D721Med (cell line): ENCODE results near the gene ZP3.
A peak's percentile ranks its signal among the peaks of the same experiment; 100 is the strongest.
"Not testable (repeated sequence)": the region's sequence is repeated elsewhere in the genome, so short reads cannot be mapped to it uniquely, and the experiment has no call there.

Experiments
- DNase-seq: peaks from one replicate; pipeline ENCODE4 v3.0.0; 2011; ENCODE audit warnings: low spot score; ENCODE audit not compliant: insufficient read length
- FAIRE-seq: peaks from 2 replicates; lab custom pipeline; 2011; peaks lifted over from hg19 to GRCh38; lab: Jason Lieb, UNC
- TF ChIP-seq, protein P1 (sequence below): IDR thresholded peaks from 2 replicates; pipeline ENCODE4 v1.5.1; 2012; ENCODE audit warnings: mild to moderate bottlenecking, control low read depth; ENCODE audit not compliant: insufficient read depth; ENCODE audit errors: missing control alignments

The ZP3 gene

DNA sequence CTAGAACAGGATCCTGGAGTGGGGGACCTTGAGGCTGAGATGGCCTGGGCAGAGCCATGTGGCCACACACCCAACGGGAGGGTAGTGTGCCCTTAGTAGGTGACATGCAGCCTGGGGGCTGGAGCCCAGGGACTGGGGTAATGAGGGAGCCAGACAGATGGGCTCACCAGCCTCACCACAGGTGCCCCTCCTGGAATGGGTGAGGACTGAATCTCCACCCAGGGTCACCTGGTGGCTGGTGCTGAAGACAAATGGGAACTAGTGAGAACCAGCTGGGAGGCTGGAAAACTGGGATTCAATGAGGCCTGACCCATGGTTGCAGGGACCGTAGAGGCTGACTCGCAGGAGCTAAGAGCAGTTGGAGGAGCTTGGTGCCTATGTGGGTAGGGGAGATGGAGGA is 6.1 kb downstream of the ZP3 start:
- no peak for FAIRE-seq
- TF ChIP-seq, protein P1, sequence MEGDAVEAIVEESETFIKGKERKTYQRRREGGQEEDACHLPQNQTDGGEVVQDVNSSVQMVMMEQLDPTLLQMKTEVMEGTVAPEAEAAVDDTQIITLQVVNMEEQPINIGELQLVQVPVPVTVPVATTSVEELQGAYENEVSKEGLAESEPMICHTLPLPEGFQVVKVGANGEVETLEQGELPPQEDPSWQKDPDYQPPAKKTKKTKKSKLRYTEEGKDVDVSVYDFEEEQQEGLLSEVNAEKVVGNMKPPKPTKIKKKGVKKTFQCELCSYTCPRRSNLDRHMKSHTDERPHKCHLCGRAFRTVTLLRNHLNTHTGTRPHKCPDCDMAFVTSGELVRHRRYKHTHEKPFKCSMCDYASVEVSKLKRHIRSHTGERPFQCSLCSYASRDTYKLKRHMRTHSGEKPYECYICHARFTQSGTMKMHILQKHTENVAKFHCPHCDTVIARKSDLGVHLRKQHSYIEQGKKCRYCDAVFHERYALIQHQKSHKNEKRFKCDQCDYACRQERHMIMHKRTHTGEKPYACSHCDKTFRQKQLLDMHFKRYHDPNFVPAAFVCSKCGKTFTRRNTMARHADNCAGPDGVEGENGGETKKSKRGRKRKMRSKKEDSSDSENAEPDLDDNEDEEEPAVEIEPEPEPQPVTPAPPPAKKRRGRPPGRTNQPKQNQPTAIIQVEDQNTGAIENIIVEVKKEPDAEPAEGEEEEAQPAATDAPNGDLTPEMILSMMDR, result no peak
- no peak for DNase-seq

DNA sequence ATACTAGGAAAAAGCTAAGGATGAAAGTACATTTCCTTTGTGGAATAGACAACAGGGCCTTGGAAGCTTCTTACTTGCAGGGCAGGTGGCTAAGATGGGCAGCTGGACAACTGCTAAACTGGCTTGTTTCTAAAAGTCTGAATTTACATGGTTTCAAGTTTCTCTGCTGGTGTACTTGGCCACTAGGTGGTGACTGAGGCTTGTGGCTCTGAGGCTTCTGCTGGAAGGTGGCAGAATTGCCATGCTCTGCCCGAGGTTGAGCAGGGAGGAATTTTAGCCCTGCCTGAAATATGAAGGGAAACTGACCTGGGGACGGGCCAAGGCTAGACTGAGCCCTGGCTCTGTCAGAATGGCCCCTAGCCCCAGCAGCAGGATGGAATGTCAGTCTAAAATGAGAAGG is 13.1 kb downstream of the ZP3 start:
- not testable (repeated sequence) for FAIRE-seq
- TF ChIP-seq, protein P1, result peak; percentile 64

DNA sequence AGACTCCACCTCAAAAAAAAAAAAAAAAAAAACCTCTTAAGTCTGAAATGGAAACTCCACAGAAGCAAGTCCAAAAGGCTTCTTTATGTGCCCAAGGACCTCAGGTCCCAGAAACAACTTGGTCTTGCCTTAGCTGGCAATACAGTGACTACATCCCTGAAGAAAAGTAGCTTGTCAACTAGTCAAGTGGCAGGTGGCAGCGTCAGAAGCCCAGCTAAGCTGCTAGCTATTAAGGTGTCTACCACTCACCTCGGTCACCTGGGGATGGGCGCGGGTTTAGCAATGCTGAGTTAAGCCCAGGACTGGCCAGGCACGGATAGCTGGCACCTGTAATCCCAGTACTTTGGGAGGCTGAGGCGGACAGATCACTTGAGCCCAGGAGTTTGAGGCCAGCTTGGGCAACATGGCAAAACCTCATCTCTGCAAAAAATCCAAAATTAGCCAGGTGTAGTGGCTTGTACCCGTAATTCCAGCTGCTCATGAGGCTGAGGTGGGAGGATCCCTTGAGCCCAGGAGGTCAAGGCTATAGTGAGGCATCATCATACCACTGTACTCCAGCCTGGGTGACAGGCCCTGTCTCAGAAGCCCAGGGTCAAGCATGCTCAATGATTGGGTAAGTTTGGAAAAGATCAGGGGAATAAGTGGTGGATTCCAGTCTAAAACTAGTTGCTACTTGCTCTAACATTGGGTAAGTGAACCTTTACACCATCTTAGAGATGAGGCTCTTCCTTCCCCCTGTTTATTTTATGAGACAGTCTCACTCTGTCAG is 14.6 kb downstream of the ZP3 start:
- FAIRE-seq, result not testable (repeated sequence)

More for the DNA sequence above, 13.1 kb downstream of the ZP3 start:
- DNase-seq, result not testable (repeated sequence)

DNA sequence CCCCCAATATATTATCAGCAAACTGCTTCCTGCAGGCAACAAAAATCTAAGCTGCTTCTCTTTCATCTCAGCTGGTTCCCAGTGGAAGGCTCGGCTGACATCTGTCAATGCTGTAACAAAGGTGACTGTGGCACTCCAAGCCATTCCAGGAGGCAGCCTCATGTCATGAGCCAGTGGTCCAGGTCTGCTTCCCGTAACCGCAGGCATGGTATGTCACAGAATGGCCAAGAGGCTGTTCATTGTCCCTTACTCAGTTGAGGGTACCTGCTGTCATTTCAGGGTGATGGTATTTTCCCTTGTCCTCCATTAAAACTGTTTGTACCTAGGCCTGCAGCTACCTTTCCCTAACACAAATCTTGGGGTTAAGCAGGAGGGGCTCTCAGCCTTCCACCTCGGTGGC is 15.7 kb downstream of the ZP3 start:
- FAIRE-seq, DNase-seq: not testable (repeated sequence)

More for the DNA sequence above, 14.6 kb downstream of the ZP3 start:
- DNase-seq, result not testable (repeated sequence)

DNA sequence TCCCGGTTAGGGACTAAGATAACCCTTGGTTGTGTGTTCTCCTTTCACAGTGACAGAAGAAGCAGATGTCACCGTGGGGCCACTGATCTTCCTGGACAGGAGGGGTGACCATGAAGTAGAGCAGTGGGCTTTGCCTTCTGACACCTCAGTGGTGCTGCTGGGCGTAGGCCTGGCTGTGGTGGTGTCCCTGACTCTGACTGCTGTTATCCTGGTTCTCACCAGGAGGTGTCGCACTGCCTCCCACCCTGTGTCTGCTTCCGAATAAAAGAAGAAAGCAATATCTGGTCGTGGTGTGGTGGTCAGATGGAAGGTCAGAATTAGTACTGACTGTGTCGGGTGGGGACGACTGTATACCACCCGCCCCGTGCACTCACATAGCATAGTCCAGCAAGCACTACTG is 17.0 kb downstream of the ZP3 start:
- not testable (repeated sequence) for DNase-seq, FAIRE-seq

DNA sequence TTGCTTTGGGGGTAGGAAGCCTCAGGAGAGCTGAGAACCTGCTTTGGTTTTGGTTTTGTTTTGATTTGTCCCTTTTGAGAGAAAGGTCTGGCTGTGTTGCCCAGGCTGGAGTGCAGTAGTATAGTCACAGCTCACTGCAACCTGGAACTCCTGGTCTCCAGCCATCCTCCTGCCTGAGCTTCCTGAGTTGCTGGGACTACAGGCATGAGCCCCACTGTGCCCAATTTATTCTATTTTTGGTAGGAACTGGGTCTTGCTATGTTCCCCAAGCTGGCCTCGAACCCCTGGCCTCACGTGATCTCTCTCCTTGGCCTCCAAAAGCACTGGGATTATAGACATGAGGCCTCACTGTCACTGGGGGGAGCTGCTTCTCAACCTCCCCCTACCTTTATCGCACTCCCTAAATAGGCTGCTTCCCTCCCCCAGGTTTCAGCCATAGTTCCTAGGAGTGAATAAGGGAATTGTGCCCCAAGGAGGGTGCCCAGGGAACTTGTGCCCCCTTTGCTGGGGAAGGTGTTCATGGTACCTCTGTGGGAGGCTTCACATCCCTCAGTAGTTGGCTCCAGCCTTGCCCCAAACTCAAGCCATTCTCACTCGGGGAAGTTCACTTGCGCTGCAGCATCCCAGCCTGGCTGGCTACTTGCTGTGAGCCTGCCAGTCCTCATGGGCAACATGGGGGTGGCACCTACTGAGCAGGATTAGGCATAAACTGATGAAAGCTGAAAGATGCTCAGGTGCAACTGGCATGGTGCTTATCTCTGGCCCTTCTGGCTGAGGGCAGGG is 18.1 kb downstream of the ZP3 start:
- DNase-seq, FAIRE-seq: not testable (repeated sequence)

DNA sequence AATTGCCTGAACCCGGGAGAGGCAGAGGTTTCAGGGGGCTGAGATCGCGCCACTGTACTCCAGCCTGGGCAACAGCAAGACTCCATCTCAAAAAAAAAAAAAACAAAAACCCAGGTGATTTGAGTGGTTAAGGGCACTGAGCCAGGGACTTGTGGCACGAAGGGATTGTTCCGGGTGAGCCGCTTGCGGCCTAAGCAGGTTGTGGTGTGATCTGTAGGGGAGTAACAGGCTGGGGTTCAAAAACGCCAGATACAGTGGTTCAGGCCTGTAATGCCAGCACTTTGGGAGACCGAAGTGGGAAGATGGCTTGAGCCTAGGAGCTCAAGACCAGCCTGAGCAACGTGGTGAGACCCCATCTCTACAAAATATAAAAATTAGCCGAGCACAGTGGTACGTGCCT is 19.1 kb downstream of the ZP3 start:
- DNase-seq, FAIRE-seq: not testable (repeated sequence)

DNA sequence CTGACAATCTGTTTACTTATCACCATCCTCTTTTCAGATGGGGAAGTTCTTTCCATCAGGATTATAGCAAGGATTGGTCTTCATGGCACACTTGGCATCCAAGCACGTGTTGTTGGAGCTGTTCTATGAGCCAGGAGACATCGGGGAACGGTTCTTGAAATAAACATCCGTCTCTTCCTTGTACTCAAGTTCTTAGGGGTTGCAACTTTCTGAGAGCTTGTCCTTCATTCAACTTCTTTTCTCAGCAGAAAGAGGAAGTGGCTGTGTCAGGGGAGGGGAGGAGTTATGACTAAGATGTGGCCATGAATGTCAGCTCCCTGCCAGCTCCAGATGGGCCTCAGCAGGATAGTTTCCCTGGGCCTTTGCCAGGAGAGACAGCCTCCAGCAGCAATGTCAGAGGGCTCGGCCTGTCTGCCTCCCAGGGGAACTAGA is 20.8 kb downstream of the ZP3 start:
- not testable (repeated sequence) for DNase-seq, FAIRE-seq

DNA sequence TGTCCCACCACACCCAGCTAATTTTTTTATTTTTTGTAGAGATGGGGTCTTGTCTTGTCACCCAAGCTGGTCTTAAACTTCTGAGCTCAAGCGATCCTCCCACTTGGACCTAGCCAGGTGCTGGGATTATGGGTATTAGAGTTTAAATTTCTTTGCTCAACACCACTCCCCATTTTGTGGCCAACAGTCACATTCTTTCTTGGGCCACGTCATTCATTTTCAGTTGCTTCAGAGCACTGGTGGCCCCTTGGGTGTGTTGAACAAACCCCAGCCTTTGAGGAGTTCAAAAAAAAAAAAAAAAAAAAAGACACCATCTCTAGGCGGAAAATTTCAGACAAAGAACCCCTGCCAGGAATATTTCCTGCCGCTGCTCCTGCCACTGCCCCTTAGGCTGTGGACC is 32.3 kb downstream of the ZP3 start:
- FAIRE-seq, DNase-seq: not testable (repeated sequence)

DNA sequence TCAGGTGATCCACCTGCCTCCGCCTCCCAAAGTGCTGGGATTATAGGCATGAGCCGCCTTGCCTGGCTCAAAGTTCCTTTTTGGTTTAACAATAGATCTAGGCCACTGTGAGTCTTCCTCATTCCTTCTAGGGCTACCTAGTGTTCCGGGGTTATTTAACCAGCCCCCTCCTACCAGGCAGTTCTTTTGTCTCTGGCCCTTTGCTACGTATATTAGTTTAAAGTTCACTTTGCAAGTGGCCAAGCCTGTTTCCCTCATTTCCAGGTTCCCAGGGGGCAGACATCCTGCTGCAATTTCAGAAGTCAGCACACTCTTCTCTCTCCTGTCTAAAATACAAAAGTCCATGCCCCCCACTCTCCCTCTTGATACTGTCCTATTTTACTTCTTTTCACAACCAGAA is 33.8 kb downstream of the ZP3 start:
- FAIRE-seq, DNase-seq: not testable (repeated sequence)

DNA sequence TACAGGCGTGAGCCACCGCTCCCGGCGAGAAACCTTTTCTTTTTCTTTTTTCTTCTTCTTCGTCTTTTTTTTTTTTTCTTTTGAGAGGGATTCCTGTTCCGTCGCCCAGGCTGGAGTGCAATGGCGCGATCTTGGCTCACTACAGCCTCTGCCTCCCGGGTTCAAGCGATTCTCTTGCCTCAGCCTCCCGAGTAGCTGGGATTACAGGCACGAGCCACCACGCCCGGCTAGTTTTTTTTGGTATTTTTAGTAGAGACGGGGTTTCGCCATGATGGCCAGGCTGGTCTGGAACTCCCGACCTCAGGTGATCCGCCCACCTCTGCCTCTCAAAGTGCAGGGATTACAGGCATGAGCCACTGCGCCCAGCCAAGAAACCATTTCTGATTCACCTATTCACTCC is 36.0 kb downstream of the ZP3 start:
- FAIRE-seq, DNase-seq: not testable (repeated sequence)

DNA sequence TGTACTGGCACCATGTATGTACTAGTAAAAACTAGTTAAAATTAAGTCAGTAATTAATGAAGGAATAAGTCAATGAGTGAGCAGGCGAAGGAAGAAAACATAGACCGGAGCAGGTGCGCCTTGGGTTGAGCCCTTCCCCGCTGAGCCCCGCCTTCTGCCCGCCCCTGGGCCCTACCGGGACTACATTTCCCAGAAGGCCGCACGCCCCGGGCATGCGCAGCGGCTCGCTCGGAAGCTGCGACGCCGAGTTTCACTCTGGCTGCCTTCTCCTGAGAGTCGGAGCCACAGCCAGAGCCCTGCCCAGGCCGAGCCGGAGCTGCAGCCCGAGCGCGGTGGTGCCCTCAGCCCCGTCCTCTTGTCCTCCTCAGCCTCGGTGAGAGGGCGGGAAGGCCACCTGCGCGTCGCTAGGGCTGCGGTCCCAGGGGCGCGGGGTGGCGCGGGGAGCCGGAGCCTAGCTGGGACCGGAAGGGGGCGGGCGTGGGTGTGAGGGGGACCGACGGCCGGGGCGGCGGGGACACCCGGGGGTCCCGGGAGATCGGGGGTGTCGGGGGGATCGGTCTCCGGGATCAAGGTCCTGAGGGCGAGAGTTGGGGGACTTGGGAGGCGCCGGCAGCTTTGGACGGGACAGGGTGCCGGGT is 36.8 kb downstream of the ZP3 start, which contains the start of gene DTX2:
DTX2 (plus strand) TSS at position 246 of the 638 bp plus-strand sequence. CDS start 18,801 bp downstream, outside the sequence.
- FAIRE-seq, DNase-seq: not testable (repeated sequence)

DNA sequence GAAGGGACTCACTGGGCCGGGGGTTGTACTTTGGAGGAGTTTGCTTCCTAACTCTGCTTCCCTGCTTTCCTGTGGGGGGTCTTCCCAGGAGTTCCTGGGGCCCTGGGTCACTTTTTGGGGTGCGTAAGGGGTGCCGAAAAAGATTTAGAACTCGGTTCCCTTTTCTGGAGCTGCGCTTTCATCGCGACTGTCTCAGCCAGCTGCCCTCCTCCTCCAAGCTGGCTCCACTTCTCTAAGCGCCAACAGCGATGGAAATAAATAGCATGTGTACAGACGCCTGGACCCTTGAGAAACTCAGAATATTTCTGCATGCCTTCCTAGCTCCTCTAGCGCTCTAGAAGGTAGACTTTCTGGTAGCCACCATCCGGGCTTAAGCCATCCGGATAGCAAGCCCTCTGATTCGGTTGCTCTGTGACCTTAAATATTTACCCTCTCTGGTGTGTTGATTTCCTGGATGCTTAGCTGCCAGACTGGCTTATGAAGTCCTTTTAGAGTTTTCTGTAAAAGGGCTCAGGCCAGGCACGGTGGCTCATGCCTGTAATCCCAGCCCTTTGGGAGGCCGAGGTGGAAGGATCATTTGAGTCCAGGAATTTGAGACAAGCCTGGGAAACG is 37.6 kb downstream of the ZP3 start:
- FAIRE-seq, DNase-seq: not testable (repeated sequence)

DNA sequence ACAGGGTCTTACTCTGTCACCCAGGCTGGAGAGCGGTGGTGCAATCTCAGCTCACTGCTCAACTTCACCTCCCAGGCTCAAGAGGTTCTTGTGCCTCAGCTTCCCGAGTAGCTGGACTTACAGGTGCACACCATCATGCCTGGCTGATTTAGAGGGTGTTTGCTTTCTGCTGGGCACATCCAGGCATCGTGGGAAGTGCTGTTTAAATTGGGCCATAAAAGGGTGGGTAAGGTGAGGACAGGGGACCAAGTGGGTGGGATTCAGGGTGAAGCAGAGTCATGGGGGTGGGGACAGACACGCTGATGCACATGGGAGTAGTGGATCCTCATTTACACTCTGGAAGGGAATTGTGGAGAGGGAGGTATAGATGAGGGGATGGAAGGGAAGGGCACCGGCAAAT is 40.2 kb downstream of the ZP3 start:
- FAIRE-seq, DNase-seq: not testable (repeated sequence)

DNA sequence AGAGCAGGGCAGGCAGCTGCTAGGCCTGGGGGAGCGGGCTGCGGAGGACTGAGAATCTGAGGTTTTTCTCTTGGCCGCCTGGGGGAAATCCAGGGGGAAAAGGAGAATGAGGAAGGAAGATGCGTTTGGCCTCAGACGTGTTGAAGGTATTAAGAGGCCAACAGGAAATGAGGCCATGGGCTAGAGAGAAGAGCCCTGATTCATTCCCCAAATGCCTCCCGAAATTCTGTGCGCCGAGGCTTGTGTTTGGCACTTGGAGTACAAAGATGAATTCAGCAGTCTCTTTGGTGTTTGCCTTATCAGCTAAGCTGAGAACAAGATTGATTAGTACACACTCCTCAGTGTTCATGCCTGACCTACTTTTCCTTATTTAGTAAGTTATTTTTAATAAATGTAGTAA is 41.2 kb downstream of the ZP3 start:
- FAIRE-seq, DNase-seq: not testable (repeated sequence)

DNA sequence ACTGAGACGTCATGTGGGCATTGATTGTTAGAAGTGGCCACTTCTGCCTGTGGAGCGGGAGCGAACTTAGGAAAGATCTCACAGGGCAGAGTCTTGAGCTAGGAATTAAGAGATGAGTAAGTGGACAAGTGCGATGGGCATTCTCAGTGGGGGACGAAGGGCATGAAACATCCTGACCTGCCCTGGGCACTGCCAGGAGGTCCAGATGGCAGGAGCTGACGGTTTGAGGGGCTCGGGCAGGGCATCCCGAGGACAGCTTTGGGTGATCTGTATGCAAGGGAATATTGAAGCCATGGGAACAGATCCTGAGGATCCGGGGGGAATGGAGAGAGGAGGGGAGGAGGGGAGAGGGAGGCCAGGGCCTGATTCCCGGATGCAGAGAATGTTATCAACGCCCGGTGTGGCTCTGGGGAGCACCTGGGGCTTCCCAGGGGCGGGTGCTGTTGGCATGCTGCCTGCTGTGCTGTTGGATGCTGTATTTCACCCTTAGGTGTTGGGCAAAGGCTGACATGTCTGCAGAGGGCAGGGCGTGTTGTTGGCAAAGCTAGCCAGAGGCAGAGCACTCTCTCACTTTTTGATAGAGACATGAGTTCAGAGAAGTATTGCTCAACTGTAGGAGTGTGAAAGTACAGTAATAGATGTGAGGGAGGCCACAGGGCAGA is 43.1 kb downstream of the ZP3 start:
- DNase-seq, FAIRE-seq: not testable (repeated sequence)
